Left lobe of liver (tissue), 2 donors: ENCODE measurements around the gene CREB3L2. TPM values are rescaled to one million over a fixed set of nuclear protein-coding genes. Genes with fewer than 3 reads are reported as not detected.
"Not testable (repeated sequence)": the region's sequence is repeated elsewhere in the genome, so short reads cannot be mapped to it uniquely, and the experiment has no call there.

Experiments
- ATAC-seq: fragments of 200-7000 bp; cut with Tn5 transposase; one replicate; pipeline ENCODE4 v1.9.1; 2020; ENCODE audit warnings: mild to moderate bottlenecking, moderate library complexity
- DNase-seq: peaks from one replicate; pipeline ENCODE4 v3.0.0-alpha.2; 2020; ENCODE audit warnings: low spot score
- total RNA-seq: library from RNA; stranded (reverse); gene quantifications from one replicate; pipeline ENCODE4 v1.2.1, GENCODE V29; 2021
- donor health status: DM: no; HTN: no; CAD: no; lungs with moderate emphysema.
- donor health status: DM: no; HTN: yes; CAD: no.

CREB3L2 gene
- total RNA-seq, 1 donor from 2014 or later, result 27.1 TPM

DNA sequence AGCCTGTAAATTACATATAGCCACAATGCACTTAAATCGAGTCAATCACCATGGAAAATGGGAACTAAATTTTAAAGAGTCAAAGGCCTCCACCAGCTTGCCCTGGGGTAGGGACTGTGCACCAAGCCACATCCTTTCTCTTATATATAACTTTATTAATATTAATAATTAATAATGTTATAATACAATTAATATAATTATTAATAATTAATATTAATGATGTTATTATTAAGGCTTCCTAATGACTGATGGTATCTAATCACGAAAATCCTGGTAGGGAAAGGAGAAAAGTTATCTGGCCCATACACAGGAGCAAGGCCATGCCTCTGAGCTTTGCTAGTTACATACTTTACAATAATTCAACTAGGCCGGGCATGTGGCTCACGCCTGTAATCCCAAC lies 87.9 kb downstream of the CREB3L2 start:
- DNase-seq (no peak), ATAC-seq (no peak)

DNA sequence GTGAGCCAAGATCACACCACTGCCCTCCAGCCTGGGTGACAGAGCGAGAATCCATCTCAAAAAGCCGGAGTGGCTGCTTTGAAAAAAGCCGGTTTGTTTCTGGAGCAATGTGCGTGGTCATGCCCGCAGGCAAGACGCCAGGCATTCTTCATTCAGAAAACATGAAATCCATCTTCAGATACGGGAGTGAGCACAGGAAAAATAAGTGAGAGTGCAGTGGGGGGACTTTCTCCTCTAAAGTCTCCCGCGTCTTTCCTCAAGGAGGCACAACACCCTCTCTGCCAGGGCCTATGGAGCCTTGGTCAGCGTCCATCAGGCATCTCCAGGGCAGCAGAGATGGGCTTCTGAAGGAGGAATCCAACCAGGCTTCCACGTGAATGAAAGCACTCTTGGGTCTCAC lies 92.8 kb downstream of the CREB3L2 start:
- no peak for ATAC-seq

DNA sequence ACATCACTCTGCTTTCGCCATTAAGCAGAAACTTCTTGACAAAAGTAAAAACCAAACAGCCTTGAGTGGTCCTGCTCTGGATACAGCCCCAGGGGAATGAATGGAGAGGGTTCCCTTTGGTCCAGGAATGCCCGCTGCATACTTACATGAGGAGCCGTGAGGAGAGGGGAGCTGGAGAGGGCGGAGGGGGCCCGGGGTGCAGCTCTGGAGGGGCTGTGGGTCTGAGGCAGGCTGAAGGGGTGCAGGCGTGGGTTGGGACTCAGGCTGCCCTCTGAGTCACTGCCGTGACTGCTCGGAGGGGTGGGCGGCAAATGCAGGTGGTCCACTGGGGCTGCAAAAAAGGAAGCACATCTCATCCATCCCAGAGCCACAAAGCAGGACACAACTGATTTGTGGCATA lies 93.8 kb downstream of the CREB3L2 start:
- no peak for DNase-seq

More for the DNA sequence above, 92.8 kb downstream of the CREB3L2 start:
- no peak for DNase-seq

DNA sequence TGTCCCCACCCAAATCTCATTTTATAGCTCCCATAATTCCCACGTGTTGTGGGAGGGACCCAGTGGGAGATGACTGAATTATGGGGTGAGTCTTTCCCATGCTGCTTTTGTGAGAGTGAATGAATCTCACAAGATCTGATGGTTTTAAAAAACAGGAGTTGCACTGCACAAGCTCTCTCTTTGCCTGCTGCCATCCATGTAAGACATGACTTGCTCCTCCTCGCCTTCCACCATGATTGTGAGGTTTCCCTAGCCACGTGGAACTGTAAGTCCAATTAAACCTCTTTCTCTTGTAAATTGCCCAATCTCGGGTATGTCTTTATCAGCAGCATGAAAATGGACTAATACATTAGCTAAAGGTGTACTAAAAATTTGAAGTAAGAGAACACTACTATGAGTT lies 95.2 kb downstream of the CREB3L2 start:
- not testable (repeated sequence) for DNase-seq, ATAC-seq

More for the DNA sequence above, 93.8 kb downstream of the CREB3L2 start:
- no peak for ATAC-seq

DNA sequence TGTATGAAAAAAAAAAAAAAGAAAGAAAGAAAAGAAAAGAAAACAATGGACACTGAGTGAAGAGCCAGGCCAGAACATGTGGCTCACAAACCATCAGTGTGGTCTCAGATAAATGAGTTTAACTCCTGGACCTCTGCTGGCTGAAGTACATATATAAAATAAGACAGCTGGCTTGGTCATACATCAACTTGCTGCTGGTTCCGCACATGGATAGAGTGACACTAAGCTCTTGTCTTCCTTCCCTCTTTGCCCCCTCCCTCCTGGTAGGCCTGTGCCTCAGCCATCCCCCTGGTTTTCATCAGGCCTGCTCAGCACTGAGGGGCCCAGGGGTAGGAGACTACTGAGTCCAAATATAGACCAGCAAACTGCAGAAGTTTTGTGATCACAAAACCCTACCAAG lies 97.1 kb downstream of the CREB3L2 start:
- DNase-seq (no peak), ATAC-seq (no peak)

DNA sequence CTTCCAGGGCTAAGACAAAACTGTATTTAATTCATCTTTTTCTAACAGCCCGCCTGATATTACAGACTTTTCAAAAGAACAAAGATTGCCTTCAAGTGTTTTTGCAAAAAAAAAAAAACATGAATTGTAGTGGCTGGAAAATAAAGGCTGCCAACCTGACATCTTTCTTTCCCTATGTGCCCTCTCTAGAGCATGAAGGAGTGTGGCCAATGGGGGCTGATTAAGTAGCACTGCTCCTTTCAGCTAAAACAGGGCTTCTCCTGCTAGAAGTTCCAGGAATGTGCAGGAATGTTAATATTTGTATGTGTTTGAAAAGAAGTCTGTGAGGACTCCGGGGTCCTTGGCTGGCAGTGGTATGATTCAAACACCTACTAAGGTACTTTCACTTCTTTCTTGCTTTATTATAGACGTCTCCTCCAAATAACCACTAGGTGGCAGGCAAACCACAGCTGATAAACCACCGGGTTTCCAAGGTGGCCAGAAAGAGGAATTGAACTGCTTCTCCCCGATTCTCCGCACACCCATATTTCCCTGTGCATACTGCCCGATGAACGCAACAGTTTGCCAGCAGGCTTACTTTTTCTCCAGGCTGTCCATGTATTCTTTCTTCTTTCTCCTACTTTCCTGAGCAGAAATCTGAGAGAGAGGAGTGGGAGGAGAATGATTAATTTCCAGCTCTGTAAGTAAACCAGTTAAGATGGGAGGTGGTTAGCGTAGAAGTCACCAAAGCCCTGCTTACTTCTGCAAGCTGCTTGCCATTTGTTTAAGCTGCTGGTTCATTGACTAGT lies 98.3 kb downstream of the CREB3L2 start:
- ATAC-seq, result peak; percentile 87
- DNase-seq, result peak; percentile 64

DNA sequence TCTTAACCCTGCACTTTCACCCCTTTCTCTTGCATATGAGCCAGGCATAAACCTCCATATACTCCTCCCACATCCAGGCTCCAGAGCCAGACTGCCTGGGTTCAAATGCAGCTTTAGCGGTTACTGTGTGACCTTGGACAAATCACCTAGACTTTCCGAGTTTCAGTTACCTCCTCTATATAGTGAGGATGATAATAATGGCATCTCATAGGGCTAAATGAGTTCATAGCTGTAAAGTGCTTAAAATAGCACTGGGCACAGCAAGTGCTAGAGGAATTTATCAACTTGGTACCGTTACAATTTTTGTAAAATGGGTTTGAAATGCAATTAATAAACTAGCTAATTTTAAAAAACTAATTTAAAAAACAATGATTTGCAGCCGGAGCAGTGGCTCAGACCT lies 101.7 kb downstream of the CREB3L2 start:
- ATAC-seq (no peak), DNase-seq (no peak)

DNA sequence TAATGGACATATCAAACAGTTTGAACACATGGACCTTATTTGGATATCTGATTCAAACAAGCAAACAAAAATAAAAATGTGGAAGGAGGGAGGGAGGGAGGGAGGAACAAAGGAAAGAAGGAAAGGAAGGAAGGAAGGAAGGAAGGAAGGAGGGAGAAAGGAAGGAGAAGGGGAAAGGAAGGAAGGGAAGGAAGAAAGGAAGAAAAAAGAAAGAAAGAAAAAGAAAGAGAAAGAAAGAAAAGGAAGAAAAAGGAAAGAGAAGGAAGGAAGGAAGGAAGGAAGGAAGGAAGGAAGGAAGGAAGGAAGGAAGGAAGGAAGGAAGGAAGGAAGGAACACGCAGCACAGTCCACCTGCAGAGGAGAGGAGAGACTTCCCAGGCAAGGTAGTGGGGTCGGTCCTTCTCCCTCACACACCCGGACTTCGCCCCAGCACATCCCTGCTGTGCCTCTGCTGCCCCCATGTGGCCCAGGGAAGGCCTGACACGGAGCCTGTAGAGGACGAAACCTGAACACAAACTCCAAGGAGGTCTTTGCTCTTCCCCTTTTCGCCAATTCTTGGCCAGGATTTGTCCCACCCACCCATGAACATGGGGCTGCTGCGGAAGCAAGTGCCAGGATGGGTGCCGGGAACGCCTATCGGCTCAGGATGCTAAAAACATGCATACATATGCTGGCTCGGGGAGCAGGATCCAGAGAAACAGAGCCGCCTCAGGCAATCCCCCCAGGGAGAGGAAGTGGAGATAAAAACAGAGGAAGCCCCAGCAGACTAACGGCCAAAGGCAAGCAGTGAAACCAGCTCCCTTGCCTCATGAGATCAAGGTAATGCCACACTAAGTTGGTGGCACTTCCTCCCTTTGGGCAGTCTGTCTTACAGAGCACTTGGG lies 102.8 kb downstream of the CREB3L2 start:
- ATAC-seq (peak; percentile 94), DNase-seq (peak; percentile 76)

DNA sequence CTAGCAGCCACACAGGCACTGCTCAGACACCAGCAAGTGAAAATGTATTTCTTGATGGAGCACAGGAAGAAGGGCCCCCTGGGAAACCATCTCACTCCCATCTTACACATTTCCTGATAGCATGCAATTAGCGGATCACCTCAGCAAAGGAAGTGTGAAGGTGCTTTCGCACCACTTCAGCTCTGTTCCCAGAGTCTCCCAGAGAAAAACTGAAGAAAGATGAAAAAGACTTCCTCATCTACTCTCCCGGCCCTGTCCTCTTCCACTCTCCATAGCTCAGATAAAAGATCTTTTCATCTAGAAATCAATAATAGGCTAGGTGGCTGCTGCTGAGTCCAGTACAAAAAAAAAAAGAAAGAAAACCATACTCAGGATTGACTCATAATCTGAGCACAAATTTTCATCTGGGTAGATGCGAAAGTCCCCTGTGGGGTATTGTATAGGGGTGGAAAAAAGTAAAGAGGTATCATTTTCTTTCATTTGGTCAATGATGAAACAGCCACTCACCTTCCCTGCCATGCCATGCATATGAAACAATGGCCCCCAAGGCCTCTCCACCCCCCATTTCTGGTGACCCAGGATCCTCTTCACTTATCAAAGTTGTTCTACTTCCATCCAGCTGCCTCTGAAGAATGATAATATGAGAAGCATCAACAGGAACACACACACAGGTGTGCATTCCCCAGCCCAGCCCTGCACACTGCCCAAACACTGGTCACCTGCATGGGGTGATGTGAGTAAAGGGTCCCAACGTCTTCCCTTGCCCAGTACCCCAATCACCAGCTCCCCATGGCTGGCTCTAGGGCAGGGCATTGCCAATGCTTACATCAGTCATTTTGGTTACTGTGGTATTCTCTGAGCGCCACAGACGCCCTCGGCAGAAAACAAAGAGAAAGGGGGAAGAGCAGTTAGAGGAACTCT lies 106.3 kb downstream of the CREB3L2 start:
- ATAC-seq (no peak), DNase-seq (no peak)

DNA sequence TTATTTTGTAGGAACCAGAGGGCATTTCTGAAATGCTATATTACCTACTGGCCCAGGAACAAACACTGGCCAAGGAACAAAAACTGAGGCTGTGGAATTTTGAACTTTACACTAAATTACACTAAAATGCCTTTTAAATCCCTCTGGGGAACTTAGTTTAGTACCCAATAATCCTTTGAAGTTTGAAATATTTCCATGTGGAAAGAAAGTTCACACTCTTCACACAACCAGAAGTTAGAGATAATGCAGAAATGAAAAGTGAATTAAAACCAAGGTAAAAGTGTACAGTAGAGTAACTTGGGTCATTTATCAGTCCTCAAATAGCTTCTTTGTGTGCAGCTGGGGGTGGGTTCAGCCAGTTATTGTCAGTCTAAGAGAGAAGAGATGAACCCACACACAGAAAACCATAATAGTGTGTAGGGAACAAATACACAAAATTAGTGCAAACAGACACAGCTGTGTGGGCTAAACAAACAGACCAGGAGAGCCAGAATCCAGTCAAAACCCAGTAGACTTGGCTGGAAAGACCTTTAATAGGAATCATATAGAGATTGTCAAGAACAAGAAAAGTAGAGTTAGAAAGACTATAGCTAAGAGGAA lies 108.6 kb downstream of the CREB3L2 start:
- DNase-seq, result no peak
- ATAC-seq, result no peak

DNA sequence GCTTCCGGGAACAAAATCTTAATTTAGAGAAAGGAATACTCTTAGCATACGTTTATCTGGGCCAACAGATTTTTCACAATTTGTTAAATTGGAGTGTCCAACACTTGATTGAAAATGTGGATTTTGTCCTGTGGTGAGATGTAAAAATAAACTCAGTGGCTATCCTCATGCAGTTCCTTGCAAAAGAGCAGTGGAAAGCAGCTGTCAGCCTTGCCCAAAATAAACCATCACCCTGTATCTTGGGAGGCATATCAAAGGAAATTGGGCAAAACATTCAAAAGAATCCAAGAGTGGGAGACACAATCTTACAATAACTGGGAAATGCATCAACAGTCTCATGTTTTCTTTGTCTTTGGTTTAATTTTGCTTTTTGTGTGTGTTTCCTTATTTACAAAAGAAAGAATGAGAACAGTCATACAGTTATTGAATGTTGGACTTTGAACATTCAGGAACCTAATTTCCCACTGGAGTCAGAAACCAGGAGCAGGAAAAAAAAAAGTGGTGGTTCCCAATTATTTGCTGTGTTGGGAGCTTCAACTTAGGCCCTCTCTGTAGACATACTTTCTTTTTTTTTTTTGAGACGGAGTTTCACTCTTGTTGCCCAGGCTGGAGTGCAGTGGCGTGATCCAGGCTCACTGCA lies 110.8 kb downstream of the CREB3L2 start:
- ATAC-seq (no peak), DNase-seq (no peak)

DNA sequence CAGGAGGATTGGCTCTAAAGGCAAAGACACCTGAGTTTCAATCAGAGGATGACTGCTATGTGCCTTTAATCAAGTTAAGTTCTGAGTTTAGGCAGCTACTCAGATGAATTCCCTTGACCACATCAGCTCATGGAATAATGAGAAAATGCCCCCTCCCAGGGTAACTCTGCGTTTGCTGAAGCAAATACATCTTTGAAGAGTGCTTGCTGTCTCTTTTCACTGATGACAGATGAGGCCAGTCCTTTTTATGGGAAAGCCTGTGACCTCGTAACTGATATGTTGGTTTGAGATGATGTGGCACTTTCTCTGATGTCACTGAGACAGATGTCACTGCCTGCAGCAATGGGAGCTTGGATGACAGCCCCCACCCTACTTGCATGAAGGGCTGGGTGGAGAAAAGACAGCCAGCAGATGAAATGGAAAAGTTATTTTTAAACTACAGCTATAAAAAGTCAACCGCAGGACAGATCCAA lies 111.4 kb downstream of the CREB3L2 start:
- DNase-seq, result no peak
- ATAC-seq, result no peak

DNA sequence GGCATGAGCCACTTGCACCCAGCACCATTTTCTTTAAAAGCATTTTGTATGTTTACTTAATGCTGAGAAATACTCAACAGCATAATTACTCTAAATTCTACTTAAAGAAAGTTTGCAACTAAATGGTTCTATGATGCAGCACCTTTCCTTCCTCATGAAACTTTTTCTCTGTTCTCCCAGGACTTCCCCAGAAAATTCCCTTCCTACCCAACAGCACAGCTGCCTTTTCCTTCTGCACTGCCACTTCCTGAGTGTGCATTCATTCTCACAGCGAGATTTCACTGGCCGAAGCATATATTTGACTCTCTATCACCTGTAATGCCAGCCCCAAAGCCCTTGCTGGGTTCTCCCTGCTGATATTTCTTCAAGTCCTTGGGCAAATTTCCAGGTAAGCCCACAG lies 113.6 kb downstream of the CREB3L2 start:
- DNase-seq (no peak), ATAC-seq (no peak)

DNA sequence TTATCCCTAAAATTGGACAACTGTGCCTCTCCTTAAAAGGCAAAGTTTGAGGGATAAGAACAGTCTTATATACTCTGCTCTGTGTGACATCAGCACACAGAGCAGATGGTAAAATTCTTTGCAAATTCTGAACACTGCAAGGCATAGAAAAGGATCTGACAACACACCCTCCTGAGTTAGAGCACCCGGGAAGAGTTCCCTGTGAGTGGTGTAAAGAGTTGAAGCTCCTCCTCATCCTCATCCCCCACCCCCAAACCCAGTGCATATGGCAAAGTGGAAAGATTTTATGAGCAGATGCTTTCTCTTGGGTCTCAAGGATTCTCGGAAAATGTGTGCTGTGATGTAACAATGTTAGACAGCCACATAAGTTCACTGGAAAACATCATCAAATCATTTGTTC lies 115.1 kb downstream of the CREB3L2 start:
- DNase-seq (no peak), ATAC-seq (no peak)

DNA sequence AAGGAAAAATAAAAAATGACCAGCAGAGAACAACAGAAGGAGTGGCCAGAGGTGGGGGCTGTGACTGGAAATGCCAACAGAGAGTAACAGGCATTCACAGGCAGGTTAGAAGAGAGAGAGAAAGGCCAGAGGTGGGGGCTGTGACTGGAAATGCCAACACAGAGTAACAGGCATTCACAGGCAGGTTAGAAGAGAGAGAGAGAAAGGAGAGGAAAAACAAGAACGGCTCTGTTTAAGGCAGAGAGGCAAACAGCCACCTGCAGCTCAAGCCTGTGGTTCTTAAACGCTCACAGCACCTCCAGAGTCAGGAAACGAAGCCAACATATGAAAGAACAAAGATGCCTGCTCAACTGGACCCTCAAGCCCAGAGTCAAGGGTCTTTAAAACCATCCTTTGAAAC lies 115.6 kb downstream of the CREB3L2 start:
- DNase-seq (no peak), ATAC-seq (no peak)

DNA sequence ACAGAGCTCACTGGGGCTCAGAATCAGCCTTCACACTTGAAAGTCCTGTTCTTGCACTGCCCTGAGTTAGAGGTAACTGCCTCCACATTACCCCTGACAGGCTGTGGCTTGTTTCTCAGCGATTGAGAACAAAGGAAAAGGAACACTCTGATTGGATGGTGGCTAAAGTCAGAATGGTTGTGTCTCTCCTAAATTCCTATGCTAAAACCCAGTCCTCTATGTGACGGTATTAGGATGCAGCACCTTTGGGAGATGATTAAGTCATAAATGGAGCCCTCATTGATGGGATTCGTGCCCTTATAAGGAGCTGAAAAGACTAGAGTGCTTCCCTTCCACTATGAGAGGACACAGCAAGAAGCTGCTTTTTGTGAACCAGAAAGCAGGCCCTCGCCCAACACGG lies 116.2 kb downstream of the CREB3L2 start:
- no peak for ATAC-seq
- no peak for DNase-seq

DNA sequence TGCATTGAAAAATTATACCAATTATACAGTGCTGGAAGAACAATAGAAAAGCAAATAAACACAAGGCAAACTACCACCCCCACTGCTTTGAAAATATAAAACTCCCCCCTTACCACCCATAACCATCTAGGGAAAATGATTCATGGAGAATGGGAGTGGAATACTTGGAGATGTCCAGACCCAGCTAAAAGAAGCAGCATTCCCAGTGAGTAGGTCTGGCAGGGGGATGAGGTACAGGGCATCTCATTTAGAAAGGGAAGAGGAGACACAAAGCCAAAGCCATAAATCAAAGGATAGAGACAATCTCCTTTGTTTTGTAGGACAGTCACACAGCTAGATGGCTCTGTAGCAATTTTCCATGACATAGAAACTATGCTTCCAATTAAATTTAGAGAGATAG lies 119.1 kb downstream of the CREB3L2 start:
- ATAC-seq (no peak), DNase-seq (no peak)

DNA sequence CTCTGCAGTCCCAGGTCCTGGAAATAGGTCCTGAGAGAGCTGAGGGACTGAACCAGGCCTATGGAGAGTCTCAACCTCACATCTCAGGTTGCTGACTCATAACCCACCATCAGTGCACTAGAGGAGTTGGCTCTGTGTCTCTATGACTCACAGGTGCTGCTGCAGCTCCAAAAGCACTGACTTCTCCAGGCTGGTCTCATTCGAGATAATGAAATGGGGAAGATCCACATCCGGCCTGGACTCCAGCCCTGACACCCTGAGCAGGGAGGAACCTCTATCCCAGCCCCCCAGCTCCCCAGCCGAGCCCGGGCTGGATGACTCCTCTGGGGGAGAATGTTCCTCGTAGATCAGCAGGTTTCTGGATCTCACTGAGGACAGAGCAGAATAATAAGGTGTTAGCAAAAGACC lies 119.6 kb downstream of the CREB3L2 start:
- no peak for ATAC-seq
- no peak for DNase-seq

DNA sequence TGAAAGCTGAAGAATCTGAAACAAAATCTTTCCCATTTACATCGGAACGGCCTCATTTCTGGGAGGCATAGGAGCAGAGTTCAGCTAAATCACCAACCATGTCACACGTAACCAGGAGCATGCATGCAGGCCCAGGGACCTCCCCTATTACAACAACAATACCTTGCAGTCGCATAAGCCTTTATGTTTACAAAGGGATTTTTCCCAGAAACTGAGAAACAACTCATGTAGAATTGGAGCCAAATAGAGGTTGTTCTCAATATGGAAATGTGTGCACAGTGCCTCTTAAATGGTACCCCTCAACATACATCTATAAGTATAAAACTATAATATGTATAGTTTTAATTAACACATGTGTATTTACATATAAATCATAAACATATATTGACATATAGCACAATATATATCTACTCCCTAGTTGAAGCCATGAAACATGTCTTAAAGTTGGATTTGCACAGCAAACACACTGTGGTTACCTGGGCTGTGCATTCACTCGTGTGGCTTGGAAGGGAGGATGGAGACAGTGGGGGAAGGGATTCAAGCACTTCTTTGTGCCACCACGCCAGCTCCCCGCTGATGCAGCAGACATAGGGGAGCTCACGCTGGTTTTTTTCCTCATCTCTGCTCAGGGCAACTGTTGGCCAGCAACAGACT lies 120.2 kb downstream of the CREB3L2 start:
- DNase-seq (no peak), ATAC-seq (no peak)
